Type B pancreatic cell (in vitro differentiated cells): Measurements from ENCODE around the gene GRHL3. TPM values are rescaled to one million over a fixed set of nuclear protein-coding genes. Genes with fewer than 3 reads are reported as not detected.

Source experiments
- DNase-seq: peaks from one replicate; pipeline ENCODE4 v3.0.0; 2021; ENCODE audit warnings: mixed read lengths; ENCODE audit not compliant: unreplicated experiment; ENCODE audit errors: extremely low spot score
- H3K27ac Mint-ChIP-seq: 2 replicates; pipeline ENCODE4 v1.8.0; 2021; ENCODE audit warnings: mild to moderate bottlenecking, mixed read lengths
- H3K27me3 Mint-ChIP-seq: 2 replicates; pipeline ENCODE4 v1.8.0; 2021; ENCODE audit warnings: mixed read lengths
- H3K36me3 Mint-ChIP-seq: 2 replicates; pipeline ENCODE4 v1.8.0; 2021; ENCODE audit warnings: mixed read lengths
- H3K4me1 Mint-ChIP-seq: one replicate; pipeline ENCODE4 v1.8.0; 2021; ENCODE audit warnings: mixed read lengths; ENCODE audit not compliant: unreplicated experiment
- H3K4me3 Mint-ChIP-seq: 2 replicates; pipeline ENCODE4 v1.8.0; 2021; ENCODE audit warnings: mild to moderate bottlenecking, mixed read lengths
- H3K9me3 Mint-ChIP-seq: 2 replicates; pipeline ENCODE4 v1.8.0; 2021; ENCODE audit warnings: mixed read lengths
- CTCF ChIP-seq: fragments of 200-600 bp; sonication (generic); conservative IDR thresholded peaks from 2 replicates; pipeline ENCODE4 v1.5.0; 2021; ENCODE audit warnings: antibody characterized with exemption, mild to moderate bottlenecking
- total RNA-seq: library from RNA; stranded (reverse); gene quantifications from 2 replicates; pipeline ENCODE4 v1.2.1, GENCODE V29; 2021; ENCODE audit warnings: low replicate concordance

Gene GRHL3
- total RNA-seq, 1 donor from 2014 or later: 70.6 TPM

GRCh38 chr1:24318615-24319311 is 394 bp upstream of the GRHL3 start:
- Mint-ChIP-seq H3K4me3 (peak overlapping the region; percentile 92), H3K36me3 (peaks cover 7% of the 10 kb centered on the region), H3K9me3 (no peaks in the 10 kb centered on the region), H3K27ac (peak overlapping the region; percentile 94), H3K27me3 (peaks cover 48% of the 10 kb centered on the region), H3K4me1 (peaks cover 42% of the 10 kb centered on the region)
- DNase-seq: no peak
- no peak for TF ChIP-seq CTCF

- peaks cover 7% of the 10 kb centered on the region for H3K36me3 Mint-ChIP-seq
- H3K27ac Mint-ChIP-seq: peak overlapping the region; percentile 94
- peaks cover 49% of the 10 kb centered on the region for H3K27me3 Mint-ChIP-seq
- no peak for TF ChIP-seq CTCF
- DNase-seq: no peak
- no peaks in the 10 kb centered on the region for H3K9me3 Mint-ChIP-seq
- peak overlapping the region; percentile 92 for H3K4me3 Mint-ChIP-seq
- peaks cover 42% of the 10 kb centered on the region for H3K4me1 Mint-ChIP-seq
These were observed 805 bp downstream of the GRHL3 start for GRCh38 chr1:24319962-24320361.

- no peaks in the 10 kb centered on the region for H3K9me3 Mint-ChIP-seq
- TF ChIP-seq CTCF: no peak
- peak overlapping the region; percentile 94 for H3K27ac Mint-ChIP-seq
- peaks cover 52% of the 10 kb centered on the region for H3K27me3 Mint-ChIP-seq
- no peak for DNase-seq
- peaks cover 42% of the 10 kb centered on the region for H3K4me1 Mint-ChIP-seq
- peak overlapping the region; percentile 92 for H3K4me3 Mint-ChIP-seq
- peaks cover 7% of the 10 kb centered on the region for H3K36me3 Mint-ChIP-seq
These were observed 2.0 kb downstream of the GRHL3 start for GRCh38 chr1:24321126-24321525.

GRCh38 chr1:24321697-24322469 is 2.7 kb downstream of the GRHL3 start:
- peaks cover 52% of the 10 kb centered on the region for H3K27me3 Mint-ChIP-seq
- H3K27ac Mint-ChIP-seq: peak overlapping the region; percentile 94
- no peak for TF ChIP-seq CTCF
- H3K36me3 Mint-ChIP-seq: peaks cover 7% of the 10 kb centered on the region
- H3K4me1 Mint-ChIP-seq: peaks cover 42% of the 10 kb centered on the region
- no peak for DNase-seq
- no peaks in the 10 kb centered on the region for H3K9me3 Mint-ChIP-seq
- H3K4me3 Mint-ChIP-seq: peak overlapping the region; percentile 92

- H3K36me3 Mint-ChIP-seq: peaks cover 7% of the 10 kb centered on the region
- peaks cover 52% of the 10 kb centered on the region for H3K27me3 Mint-ChIP-seq
- no peaks in the 10 kb centered on the region for H3K9me3 Mint-ChIP-seq
- peaks cover 39% of the 10 kb centered on the region for H3K4me1 Mint-ChIP-seq
- DNase-seq: no peak
- H3K27ac Mint-ChIP-seq: peak overlapping the region; percentile 83
- peak overlapping the region; percentile 90 for H3K4me3 Mint-ChIP-seq
- TF ChIP-seq CTCF: no peak
These were observed 3.5 kb downstream of the GRHL3 start for GRCh38 chr1:24322470-24323177.
